ENCODE data around the gene PGGHG.

DNA sequence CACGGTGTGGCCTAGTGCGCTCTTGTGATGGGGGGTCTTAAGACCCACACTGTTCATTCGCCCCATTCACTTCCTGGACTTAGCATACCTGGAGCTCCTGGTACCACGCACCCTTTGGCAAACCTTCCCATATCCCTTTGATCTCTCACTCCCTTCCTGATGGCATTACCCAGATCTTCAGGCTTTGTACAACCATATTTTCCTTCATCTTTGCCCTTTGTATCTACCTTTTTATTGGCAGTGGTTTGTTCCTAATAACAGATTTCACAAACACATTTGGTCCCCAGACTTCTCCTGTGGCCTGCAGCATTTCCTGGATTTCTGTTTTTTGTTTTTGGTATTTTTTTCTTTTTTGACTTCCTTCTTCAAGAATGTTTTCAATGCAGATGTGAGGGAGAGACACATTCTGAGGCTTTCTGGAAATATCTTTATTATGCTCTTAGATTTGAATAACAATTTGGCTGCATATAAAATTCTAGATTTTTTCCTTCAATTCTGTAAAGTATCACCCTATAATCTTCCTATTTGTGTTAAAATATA lies 47.8 kb downstream of the PGGHG start:
- TF ChIP-seq, protein P1, sequence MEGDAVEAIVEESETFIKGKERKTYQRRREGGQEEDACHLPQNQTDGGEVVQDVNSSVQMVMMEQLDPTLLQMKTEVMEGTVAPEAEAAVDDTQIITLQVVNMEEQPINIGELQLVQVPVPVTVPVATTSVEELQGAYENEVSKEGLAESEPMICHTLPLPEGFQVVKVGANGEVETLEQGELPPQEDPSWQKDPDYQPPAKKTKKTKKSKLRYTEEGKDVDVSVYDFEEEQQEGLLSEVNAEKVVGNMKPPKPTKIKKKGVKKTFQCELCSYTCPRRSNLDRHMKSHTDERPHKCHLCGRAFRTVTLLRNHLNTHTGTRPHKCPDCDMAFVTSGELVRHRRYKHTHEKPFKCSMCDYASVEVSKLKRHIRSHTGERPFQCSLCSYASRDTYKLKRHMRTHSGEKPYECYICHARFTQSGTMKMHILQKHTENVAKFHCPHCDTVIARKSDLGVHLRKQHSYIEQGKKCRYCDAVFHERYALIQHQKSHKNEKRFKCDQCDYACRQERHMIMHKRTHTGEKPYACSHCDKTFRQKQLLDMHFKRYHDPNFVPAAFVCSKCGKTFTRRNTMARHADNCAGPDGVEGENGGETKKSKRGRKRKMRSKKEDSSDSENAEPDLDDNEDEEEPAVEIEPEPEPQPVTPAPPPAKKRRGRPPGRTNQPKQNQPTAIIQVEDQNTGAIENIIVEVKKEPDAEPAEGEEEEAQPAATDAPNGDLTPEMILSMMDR (conservative IDR thresholded peaks at IDR 0.05; ENCODE audit: low read length), result no peak
- no peak for TF ChIP-seq EZH2phosphoT487 (IDR thresholded peaks at IDR 0.05; ENCODE audit: borderline replicate concordance)
